HepG2 (cell line): ENCODE results near the gene BIRC5. TPM values are rescaled to one million over a fixed set of nuclear protein-coding genes. Genes with fewer than 3 reads are reported as not detected.

Experiments
- AGO2 ChIP-seq: fragments of 200-400 bp; formaldehyde crosslinking; optimal IDR thresholded peaks from 2 replicates; pipeline ENCODE3; 2017; ENCODE audit warnings: mild to moderate bottlenecking, low read depth, low read length, moderate library complexity
- ARHGAP35 ChIP-seq: sonication (generic); formaldehyde crosslinking; IDR thresholded peaks from 2 replicates; pipeline ENCODE4 v1.9.0; 2022; ENCODE audit warnings: mild to moderate bottlenecking, inconsistent platforms, moderate library complexity, missing genetic modification reagents, borderline replicate concordance
- CENPT ChIP-seq: sonication (generic); formaldehyde crosslinking; IDR thresholded peaks from 2 replicates; pipeline ENCODE4 v1.8.0; 2022; ENCODE audit warnings: low read depth, mild to moderate bottlenecking, moderate library complexity, missing genetic modification reagents
- CREB3 ChIP-seq: sonication (generic); formaldehyde crosslinking; IDR thresholded peaks from 2 replicates; pipeline ENCODE4 v1.5.0; 2020; ENCODE audit warnings: missing genetic modification reagents
- EEA1 ChIP-seq: sonication (generic); formaldehyde crosslinking; IDR thresholded peaks from 2 replicates; pipeline ENCODE4 v1.5.1; 2020; ENCODE audit warnings: mild to moderate bottlenecking, missing genetic modification reagents, borderline replicate concordance
- GATA4 ChIP-seq: sonication (generic); IDR thresholded peaks from 2 replicates; pipeline ENCODE4 v1.6.1; 2016; ENCODE audit warnings: antibody characterized with exemption, low read depth, borderline replicate concordance
- JARID2 ChIP-seq: sonication (generic); formaldehyde crosslinking; IDR thresholded peaks from 2 replicates; pipeline ENCODE4 v1.8.1; 2023; ENCODE audit warnings: missing genetic modification reagents, inconsistent platforms; ENCODE audit not compliant: insufficient replicate concordance
- KLF13 ChIP-seq: sonication (generic); formaldehyde crosslinking; IDR thresholded peaks from 2 replicates; pipeline ENCODE4 v1.4.0; 2020; ENCODE audit warnings: mild to moderate bottlenecking, missing genetic modification reagents
- MIER2 ChIP-seq: IDR thresholded peaks from 2 replicates; pipeline ENCODE4 v1.6.1; 2016; ENCODE audit warnings: missing biosample characterization, missing genetic modification reagents
- NFATC3 ChIP-seq: sonication (generic); formaldehyde crosslinking; IDR thresholded peaks from 2 replicates; pipeline ENCODE4 v1.5.1; 2020; ENCODE audit warnings: mild to moderate bottlenecking, missing genetic modification reagents
- NR2C2 ChIP-seq: sonication (generic); formaldehyde crosslinking; IDR thresholded peaks from 2 replicates; pipeline ENCODE4 v1.4.0; 2020; ENCODE audit warnings: missing genetic modification reagents, mild to moderate bottlenecking, moderate library complexity, borderline replicate concordance
- SKIL ChIP-seq: sonication (generic); formaldehyde crosslinking; IDR thresholded peaks from 2 replicates; pipeline ENCODE4 v1.8.0; 2022; ENCODE audit warnings: missing genetic modification reagents, mild to moderate bottlenecking, moderate library complexity, borderline replicate concordance
- SMAD9 ChIP-seq: sonication (generic); formaldehyde crosslinking; IDR thresholded peaks from 2 replicates; pipeline ENCODE4 v1.5.1; 2020; ENCODE audit warnings: mild to moderate bottlenecking, missing genetic modification reagents
- SMARCC2 ChIP-seq: fragments of 450-650 bp; IDR thresholded peaks from 2 replicates; pipeline ENCODE4 v1.6.1; 2017; ENCODE audit warnings: antibody characterized with exemption, mild to moderate bottlenecking
- ZBTB26 ChIP-seq: IDR thresholded peaks from 2 replicates; pipeline ENCODE4 v1.6.1; 2016; ENCODE audit warnings: missing compliant biosample characterization, missing genetic modification reagents, borderline replicate concordance
- ZFP90 ChIP-seq: sonication (generic); formaldehyde crosslinking; IDR thresholded peaks from 2 replicates; pipeline ENCODE4 v1.8.0; 2022; ENCODE audit warnings: missing genetic modification reagents, mild to moderate bottlenecking, inconsistent platforms, borderline replicate concordance
- ZNF12 ChIP-seq: sonication (generic); formaldehyde crosslinking; IDR thresholded peaks from 2 replicates; pipeline ENCODE4 v1.5.0; 2020; ENCODE audit warnings: missing genetic modification reagents
- ZNF432 ChIP-seq: sonication (generic); formaldehyde crosslinking; IDR thresholded peaks from 2 replicates; pipeline ENCODE4 v1.5.0; 2020; ENCODE audit warnings: missing genetic modification reagents, mild to moderate bottlenecking, borderline replicate concordance
- ZNF512B ChIP-seq: sonication (generic); formaldehyde crosslinking; IDR thresholded peaks from 2 replicates; pipeline ENCODE4 v1.5.1; 2020; ENCODE audit warnings: missing genetic modification reagents, mild to moderate bottlenecking, borderline replicate concordance
- ZNF709 ChIP-seq: sonication (generic); formaldehyde crosslinking; IDR thresholded peaks from 2 replicates; pipeline ENCODE4 v1.5.0; 2020; ENCODE audit warnings: mild to moderate bottlenecking, missing genetic modification reagents
- ZNF775 ChIP-seq: sonication (generic); formaldehyde crosslinking; IDR thresholded peaks from 2 replicates; pipeline ENCODE4 v1.4.0; 2020; ENCODE audit warnings: missing genetic modification reagents, mild to moderate bottlenecking, moderate library complexity, borderline replicate concordance
- polyA plus RNA-seq, 8 experiments: library from polyadenylated mRNA; depleted of rRNA in 3 of 8; stranded (reverse) in 7 of 8; unstranded in 1 of 8; fragments of >200 nt; fragmentation: Illumina TruSeq in 4 of 8; extraction: Trizol in 4 of 8; gene quantifications; 2 replicates each; pipeline versions ENCODE4 v1.2.1 to v1.2.3, GENCODE V29; 2011 to 2016; ENCODE audit warnings: low read depth in 4 of 8, missing spikeins in 1 of 8, mixed read lengths in 1 of 8; ENCODE audit not compliant: insufficient read depth in 1 of 8
- total RNA-seq, 5 experiments: library from RNA; depleted of rRNA; stranded (reverse); fragments of >200 nt; fragmentation: Illumina TruSeq; extraction: Trizol; gene quantifications; 2 replicates each; pipeline ENCODE4 v1.2.3, GENCODE V29; 2016; ENCODE audit warnings: low read depth in 1 of 5

Gene BIRC5
- total and polyA plus RNA-seq, 2 of the 13 experiments (the other 11 are each of a cell fraction or from before 2014, with no cell fraction given): 30.3 to 135 TPM

GRCh38 chr17:78168242-78168902 is 45.7 kb upstream of the BIRC5 start, which contains the start of gene SYNGR2 (continued):
- peak; percentile 94 for TF ChIP-seq CREB3
- TF ChIP-seq ZNF12 (CRISPR knock-in tag): no peak
- no peak for TF ChIP-seq SKIL
- no peak for TF ChIP-seq GATA4
- no peak for TF ChIP-seq AGO2
- no peak for TF ChIP-seq ZNF512B (CRISPR knock-in tag)
- peak; percentile 68; the same call in 1 of the 2 replicates for TF ChIP-seq ZFP90 (CRISPR knock-in tag)
- no peak for TF ChIP-seq EEA1 (CRISPR knock-in tag)
- peak; percentile 79 for TF ChIP-seq ZBTB26 (CRISPR knock-in tag)
- TF ChIP-seq NR2C2 (CRISPR knock-in tag): peak; percentile 56; the same call in 1 of the 2 replicates
- peak; percentile 46 for TF ChIP-seq JARID2 (CRISPR knock-in tag)
- no peak for TF ChIP-seq ZNF432 (CRISPR knock-in tag)
- TF ChIP-seq CENPT: peak; percentile 83; the same call in 1 of the 2 replicates
- no peak for TF ChIP-seq SMAD9 (CRISPR knock-in tag)
- no peak for TF ChIP-seq KLF13
- no peak for TF ChIP-seq SMARCC2
- no peak for TF ChIP-seq ZNF709 (CRISPR knock-in tag)
- TF ChIP-seq NFATC3 (CRISPR knock-in tag): no peak
- TF ChIP-seq MIER2: no peak
- TF ChIP-seq ARHGAP35 (CRISPR knock-in tag): no peak
- no peak for TF ChIP-seq ZNF775
